Hindlimb muscle (tissue), 1 donor: ENCODE results near the gene RPS6KA4. TPM values are rescaled to one million over a fixed set of nuclear protein-coding genes. Genes with fewer than 3 reads are reported as not detected.
"Not testable (repeated sequence)": the region's sequence is repeated elsewhere in the genome, so short reads cannot be mapped to it uniquely, and the experiment has no call there.

ENCODE experiments used
- DNase-seq: peaks from one replicate; pipeline ENCODE4 v3.0.0-alpha.2; 2013
- polyA plus RNA-seq: library from polyadenylated mRNA; unstranded; fragments of 120-200 nt; gene quantifications from one replicate; pipeline ENCODE4 v1.2.1, GENCODE V29; 2013; ENCODE audit not compliant: insufficient read length

The RPS6KA4 gene
- 16.1 TPM for polyA plus RNA-seq

DNA sequence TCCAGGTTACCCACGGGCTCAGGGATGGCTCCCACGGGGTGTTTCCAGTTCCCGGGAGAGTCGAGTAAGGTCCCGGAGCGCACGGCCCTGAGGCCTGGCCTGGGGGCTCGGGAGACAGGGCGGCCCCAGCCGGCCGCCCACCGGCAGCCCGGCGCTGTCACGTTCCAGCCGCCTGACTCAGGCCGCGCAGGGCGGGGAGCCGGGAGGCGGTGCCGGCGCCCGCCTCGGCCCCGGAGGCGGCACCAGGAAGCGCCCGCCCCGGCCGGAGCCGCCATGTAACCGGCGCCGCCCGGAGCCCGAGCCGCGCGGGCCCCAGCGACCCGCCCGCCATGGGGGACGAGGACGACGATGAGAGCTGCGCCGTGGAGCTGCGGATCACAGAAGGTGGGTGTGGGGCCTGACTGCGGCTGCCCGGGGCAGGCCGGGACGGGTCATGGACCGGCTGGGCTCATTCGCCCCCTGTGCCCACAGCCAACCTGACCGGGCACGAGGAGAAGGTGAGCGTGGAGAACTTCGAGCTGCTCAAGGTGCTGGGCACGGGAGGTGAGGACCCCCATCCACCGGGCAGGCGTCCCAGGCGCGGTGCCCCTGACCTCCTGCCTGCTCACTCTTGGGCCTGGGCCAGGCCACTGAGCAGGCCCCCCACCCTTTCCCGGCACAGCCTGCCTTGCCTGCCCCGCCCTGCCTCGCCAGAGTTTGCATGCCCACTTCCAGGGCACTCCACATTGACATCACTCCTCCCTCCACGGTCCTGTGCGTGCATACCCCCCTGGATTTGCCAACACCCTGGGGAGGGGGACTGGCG is at the start of gene RPS6KA4:
RPS6KA4 (plus strand) TSS at position 256 of the 805 bp plus-strand sequence; CDS start at position 330, 74 bp downstream.
- peak; percentile 84 for DNase-seq

DNA sequence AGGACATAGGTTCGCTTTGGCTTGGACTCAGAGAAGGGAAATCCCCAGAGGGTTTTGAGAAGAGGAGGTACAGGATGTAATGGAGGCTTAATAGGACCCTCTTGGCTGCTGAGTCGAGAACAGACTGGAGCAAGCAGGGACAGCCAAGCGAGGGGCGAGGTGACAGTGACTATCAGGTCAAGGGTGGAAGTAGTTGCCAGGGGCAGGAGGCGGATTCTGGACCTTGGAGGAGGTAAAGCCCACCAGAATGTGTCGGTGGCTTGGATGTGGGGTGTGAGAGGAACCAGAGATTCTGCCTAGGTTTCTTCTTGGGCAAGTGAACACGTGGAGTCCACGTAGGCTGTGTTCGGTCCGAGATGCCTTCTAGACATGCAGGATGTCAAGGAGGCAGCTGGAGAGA is 46.0 kb upstream of the RPS6KA4 start:
- no peak for DNase-seq

- no peak for DNase-seq
Observed at GRCh38 chr11:64313491-64314145, 45.3 kb upstream of the RPS6KA4 start.

DNA sequence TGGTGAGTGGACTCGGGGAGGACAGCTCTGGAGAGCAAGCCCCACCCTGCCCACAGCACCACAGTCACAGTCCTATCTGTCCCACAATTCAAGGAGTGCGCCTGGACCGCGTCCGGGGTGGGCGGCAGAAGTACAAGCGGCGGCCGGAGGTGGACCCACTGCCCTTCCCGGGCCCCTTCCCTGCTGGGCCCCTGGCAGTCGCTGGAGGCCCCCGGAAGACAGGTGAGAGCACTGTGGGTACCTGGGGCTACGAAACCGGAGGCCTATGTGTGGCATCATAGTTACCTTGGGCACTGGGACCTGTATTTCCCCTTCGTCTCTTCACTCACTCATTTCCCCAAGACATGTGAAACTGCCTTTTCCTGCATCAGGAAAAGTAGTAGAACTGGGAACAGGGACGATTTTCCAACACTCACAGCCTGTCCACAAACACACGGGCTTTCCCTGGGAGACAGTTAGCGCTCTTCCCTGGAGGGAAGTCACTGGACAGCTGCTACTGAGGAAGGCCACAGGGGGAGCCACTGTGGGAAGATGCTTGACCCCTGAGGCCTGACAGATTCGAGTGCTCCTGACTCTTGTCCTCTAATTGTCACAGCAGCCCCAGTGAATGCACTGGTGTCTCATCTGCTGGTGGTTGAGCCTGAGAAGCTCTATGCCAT is 44.7 kb upstream of the RPS6KA4 start:
- DNase-seq: no peak

GRCh38 chr11:64314805-64315561 is 44.0 kb upstream of the RPS6KA4 start:
- no peak for DNase-seq

GRCh38 chr11:64315667-64316526 is 43.1 kb upstream of the RPS6KA4 start:
- DNase-seq: not testable (repeated sequence)

DNA sequence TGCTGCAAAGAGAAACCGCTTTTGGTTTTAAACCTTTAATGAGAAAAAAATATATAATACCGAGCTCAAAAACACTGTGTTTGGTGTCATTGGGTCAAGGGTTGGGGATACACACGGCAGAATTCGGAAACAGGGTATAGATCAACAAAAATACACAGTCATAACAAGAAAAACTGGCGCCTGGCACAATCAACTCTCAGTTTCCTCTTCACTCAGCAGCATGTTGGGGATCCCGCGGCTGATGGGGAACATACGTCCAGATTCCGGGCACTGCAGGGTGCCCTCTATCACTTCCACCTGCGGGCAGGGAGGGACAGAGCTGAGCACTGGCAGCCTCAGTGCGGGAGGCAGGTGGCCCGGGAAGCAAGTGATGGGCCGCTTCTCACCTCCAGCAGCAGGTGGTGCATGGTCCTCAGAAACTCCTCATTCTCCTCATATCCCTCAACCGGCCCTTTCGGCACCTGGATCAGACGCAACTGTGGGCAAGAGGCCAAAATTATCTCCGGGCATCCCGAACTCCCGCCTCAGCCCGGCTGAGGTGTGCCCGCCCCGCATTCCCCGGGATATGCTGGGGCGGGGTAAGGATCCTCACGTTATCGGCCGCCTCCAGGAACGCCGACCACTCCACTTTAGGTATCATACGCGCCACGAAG is 42.2 kb upstream of the RPS6KA4 start:
- DNase-seq: no peak

DNA sequence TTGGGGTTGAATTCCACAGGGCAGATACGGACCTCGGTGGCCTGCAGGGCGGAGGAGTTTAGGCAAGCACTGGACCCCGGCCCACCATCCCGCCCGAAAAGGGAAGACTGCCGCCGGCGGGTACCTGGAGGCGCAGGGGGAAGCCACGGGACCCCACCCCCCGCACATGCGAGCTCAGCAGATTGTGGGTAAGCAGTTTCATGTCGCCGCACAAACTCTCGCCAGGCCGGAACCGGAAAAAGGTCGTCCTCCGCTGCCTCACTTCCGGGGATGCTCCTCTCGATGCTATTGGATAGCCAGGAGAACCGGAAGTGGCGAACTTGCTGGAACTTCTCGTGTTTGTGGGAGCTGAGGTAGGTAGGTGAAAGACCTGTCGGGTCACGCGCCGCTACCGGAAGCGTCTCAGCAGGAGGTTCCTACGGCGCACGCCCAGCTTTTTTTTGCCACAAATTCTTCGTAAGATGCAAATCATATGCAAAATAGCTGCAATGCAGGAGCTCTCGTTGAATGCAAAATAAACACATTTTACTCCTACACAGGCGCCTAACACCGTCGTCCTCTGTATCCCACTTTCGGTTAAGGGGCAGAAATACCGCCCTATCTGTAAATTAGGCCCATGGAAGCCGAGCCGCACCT is 41.5 kb upstream of the RPS6KA4 start, which contains the start of gene TRMT112:
TRMT112 (minus strand) TSS at position 235 of the 636 bp plus-strand sequence; CDS start at position 202, 33 bp downstream.
- DNase-seq: peak; percentile 96

- peak; percentile 97 for DNase-seq
Observed at GRCh38 chr11:64317961-64318765, 40.8 kb upstream of the RPS6KA4 start, which contains the start of gene PRDX5. Gene PRDX5, plus strand, starts transcription at chr11:64318121. Its CDS starts 95 bp downstream, at chr11:64318216.

- DNase-seq: no peak
Observed at GRCh38 chr11:64318766-64319761, 39.9 kb upstream of the RPS6KA4 start.

DNA sequence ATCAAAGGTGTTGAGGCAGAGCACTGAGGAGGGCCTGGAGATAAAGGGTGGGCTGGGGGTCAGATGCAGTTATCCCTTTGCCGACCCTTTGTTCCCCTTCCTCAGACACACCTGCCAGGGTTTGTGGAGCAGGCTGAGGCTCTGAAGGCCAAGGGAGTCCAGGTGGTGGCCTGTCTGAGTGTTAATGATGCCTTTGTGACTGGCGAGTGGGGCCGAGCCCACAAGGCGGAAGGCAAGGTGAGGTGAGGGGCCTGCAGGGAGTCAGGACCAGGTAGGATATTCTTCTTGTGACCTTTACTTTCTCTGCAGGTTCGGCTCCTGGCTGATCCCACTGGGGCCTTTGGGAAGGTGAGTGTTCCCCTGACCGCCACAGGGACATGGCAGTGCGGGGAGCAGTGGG is 38.4 kb upstream of the RPS6KA4 start:
- DNase-seq: no peak

GRCh38 chr11:64321026-64321425 is 37.9 kb upstream of the RPS6KA4 start:
- DNase-seq: no peak

GRCh38 chr11:64321533-64321932 is 37.4 kb upstream of the RPS6KA4 start:
- no peak for DNase-seq

- no peak for DNase-seq
Observed at GRCh38 chr11:64322925-64323260, 36.1 kb upstream of the RPS6KA4 start.

- no peak for DNase-seq
Observed at GRCh38 chr11:64323373-64323772, 35.6 kb upstream of the RPS6KA4 start.

DNA sequence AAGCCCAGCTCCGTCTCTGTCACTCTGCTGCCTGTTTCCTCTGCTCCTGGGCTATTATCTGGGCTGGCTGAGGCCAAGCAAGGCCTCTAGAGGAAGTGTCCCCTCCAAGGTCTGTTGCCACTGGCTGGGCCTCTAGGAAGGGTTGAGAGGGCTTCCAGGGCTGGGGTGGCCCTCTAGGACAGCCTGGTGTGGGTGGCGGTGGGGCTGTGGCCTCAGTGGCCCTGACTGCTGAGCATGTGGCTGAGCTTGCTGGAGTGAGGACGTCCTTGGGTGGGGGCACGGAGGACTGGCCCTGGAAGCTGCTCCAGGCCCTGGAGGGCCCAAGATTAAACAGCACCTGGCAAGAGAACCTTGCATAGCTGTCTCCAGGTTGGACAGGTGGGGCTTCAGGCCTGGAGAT is 35.0 kb upstream of the RPS6KA4 start:
- DNase-seq: not testable (repeated sequence)

- DNase-seq: no peak
Observed at GRCh38 chr11:64324692-64325469, 34.1 kb upstream of the RPS6KA4 start.
